ENCODE data around the gene FPR1. TPM values are rescaled to one million over a fixed set of nuclear protein-coding genes. Genes with fewer than 3 reads are reported as not detected.
A peak's percentile ranks its signal among the peaks of the same experiment; 100 is the strongest.

Gene FPR1, protein sequence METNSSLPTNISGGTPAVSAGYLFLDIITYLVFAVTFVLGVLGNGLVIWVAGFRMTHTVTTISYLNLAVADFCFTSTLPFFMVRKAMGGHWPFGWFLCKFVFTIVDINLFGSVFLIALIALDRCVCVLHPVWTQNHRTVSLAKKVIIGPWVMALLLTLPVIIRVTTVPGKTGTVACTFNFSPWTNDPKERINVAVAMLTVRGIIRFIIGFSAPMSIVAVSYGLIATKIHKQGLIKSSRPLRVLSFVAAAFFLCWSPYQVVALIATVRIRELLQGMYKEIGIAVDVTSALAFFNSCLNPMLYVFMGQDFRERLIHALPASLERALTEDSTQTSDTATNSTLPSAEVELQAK
- total RNA-seq (not detected), polyA plus RNA-seq (under 1 TPM in 2 of 3 donors, not detected in 1; 0.11 to 0.49 TPM), total RNA-seq (0 reads per million in 6 experiments)

DNA sequence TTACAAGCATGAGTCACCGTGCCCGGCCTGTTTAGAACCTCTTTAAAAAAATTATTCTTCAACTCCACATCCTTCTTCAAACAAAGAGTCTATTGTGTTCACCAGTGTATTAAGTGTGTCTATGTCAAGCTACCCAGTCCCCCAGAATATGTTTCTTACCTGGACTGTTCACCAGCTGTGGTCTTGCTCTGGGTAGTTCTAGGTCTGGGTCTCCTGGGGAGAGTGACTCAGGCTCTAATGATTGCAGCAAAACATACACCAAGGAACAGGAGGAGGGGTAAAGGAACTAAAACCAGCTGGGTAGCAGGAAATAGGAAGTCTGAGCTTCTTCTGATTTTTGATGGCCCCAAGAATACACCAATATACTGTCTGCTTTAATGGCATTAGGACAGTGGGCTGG, at the start of gene FPR1:
TSS of gene FPR1 (minus strand) at position 224 of the 400 bp plus-strand sequence. CDS start 4,884 bp downstream, outside the sequence.
- peaks cover 0 to 16% (median 0%) of the 10 kb centered on the region in 3 donors for H3K36me3 Mint-ChIP-seq
- H3K27me3 Mint-ChIP-seq = peaks cover 6 to 40% (median 11%) of the 10 kb centered on the region in 5 donors
- DNase-seq (no peak), ATAC-seq (no peak)
- H3K4me1 Mint-ChIP-seq = peaks cover 0 to 5% (median 0%) of the 10 kb centered on the region in 4 donors
- H3K27ac Mint-ChIP-seq = no peak within 1 kb of the TSS
- H3K9me3 Mint-ChIP-seq = peaks cover 0 to 24% (median 9%) of the 10 kb centered on the region in 9 donors
- H3K4me3 Mint-ChIP-seq = peak within 1 kb of the TSS in 1 of 10 donors; percentile 64
- POLR2A ChIA-PET = interaction anchor here (0.5 kb wide), 1 partner anchor 76 kb away, joined by 3 read pairs; no protein-coding TSS in a partner anchor

DNA sequence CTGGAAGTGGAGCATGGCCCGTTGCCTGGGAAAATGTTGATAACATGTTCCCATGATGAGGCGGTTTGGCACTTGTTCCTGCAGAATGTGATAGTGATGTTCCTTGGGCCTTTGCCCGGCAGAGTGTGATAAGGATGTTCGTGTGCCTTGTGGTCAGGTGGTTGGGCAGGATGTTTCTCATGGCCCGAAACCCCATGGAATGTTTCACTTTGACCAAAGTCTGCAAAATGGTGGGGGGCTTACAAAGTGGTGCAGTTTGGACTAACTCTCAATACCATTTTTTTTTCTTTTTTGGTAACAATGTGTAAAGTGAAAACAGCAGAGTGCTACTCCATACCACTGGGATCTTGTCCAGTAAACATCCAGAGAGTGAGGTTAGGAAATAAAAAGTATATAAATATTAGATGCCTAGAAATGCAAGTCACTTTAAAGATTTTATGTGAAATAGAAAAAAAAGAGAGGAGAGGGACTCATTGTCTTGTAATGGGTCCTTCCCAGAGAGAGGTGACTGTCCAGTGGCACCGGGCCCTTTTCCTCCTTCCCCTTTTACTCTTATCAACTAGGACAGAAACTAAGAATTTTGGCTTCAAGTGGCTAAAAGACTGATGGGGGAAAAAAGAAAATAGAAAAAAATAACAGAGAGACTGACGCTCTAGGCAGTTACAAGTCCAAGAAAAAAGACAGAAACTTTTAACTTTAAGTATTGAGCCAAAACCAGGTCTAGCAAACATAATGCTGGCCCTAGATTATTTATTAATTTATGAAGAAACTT, 49.0 kb upstream of the FPR1 start:
- Mint-ChIP-seq H3K27ac (no peak overlapping the region), H3K4me3 (no peak overlapping the region), H3K36me3 (peaks cover 0 to 35% (median 3%) of the 10 kb centered on the region in 3 donors), H3K4me1 (peaks cover 0 to 5% (median 0%) of the 10 kb centered on the region in 4 donors), H3K27me3 (peaks cover 6 to 27% (median 10%) of the 10 kb centered on the region in 5 donors), H3K9me3 (peaks cover 0 to 69% (median 17%) of the 10 kb centered on the region in 9 donors)
- ATAC-seq = no peak
- no peak for DNase-seq
- POLR2A ChIA-PET = no interaction called here

DNA sequence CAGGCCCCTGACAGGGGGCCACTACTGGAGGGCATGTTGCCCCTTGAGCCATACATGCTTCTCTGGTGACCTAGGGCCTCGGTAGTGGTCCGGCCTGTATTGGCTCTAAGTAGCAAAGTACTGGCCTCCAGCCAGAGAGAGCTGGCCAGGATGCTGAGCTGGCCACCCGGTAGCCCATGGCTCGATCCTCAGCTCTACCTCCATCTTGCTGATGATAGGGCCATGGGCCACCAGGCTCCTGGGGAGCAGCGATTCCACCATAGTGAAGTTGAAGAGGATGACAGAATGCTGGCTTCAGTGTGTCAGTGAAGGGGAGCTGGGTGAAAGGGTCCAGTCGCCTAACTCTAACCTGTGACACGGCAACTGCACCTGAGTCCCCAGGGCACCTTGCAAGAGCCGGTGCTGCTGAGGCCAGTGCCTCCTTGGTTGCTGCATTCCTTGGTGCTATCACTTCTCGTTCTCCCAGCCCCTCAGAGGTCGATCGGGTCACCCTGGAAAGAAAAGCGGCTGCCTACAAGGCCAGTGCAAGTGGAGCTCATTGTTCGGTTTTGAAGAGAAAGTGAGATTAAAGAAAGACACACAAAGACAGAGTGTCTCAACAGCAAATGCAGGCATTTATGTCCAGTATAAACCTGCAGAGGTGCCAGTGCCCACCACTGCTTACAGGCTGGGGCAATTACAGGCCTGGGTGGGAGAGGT, 48.2 kb upstream of the FPR1 start:
- Mint-ChIP-seq H3K27me3 (peaks cover 6 to 28% (median 10%) of the 10 kb centered on the region in 5 donors), H3K36me3 (peaks cover 0 to 33% (median 3%) of the 10 kb centered on the region in 3 donors), H3K4me3 (no peak overlapping the region), H3K4me1 (peaks cover 0 to 5% (median 0%) of the 10 kb centered on the region in 4 donors), H3K27ac (peak overlapping the region in 1 of 10 donors; percentile 35), H3K9me3 (peaks cover 0 to 68% (median 16%) of the 10 kb centered on the region in 9 donors)
- ATAC-seq (no peak), DNase-seq (no peak)
- POLR2A ChIA-PET = no interaction called here

DNA sequence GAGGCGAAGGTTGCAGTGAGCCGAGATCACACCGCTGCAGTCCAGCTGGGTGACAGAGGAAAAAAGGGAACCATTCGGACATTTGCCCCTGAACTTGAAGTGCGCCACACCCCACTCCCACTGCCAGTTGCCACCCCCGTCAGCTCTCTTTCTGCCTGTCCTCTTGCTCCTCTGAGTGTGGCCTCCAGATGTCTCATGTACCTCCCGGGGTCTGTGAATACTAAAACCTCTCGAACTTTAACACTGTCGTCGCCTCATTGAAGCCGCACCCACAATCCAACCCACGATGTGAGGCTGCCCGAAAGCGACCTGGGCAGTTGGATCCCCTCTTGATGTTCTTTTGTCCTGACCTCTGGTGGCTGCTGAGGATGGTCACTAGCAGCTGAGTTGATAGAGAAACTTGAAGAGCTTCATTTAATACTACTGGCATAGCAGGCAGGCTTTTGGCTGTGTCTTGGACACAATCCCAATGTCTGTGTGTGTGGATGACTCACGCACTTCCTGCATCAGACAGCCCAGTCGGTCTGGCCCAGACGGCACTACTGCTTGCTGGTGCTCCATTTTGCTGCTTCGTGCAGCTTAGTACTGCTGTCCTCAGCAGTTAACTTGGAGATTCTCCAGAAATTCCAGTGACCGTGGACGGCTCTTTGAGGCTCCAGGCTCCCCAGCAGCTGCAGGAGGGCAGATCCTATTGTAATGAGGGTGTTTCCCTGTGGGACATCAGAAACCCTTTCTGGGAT, 47.5 kb upstream of the FPR1 start:
- Mint-ChIP-seq H3K27ac (no peak overlapping the region), H3K4me1 (peaks cover 0 to 5% (median 0%) of the 10 kb centered on the region in 4 donors), H3K36me3 (peaks cover 0 to 27% (median 3%) of the 10 kb centered on the region in 3 donors), H3K9me3 (peaks cover 0 to 68% (median 12%) of the 10 kb centered on the region in 9 donors), H3K27me3 (peaks cover 6 to 28% (median 10%) of the 10 kb centered on the region in 5 donors), H3K4me3 (no peak overlapping the region)
- ATAC-seq = no peak
- POLR2A ChIA-PET = no interaction called here
- DNase-seq = no peak

DNA sequence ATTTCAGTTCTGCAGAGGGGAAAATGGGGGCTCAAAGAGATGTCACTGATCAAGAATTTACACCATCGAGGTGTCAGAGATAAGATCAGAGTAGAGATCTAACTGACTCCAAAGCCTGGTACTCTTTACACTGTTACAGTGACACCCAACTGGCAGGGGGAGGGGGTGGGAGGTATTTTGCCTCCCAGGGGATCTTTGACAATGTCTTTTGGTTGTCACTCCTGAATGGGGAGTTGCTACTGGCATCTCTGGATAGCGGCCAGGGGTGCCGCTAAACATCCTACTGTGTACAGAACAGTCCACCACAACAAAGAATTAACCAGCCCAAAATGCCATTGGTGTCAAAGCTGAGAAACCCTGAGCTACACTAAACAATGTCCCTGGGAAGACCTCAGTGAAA, 46.4 kb upstream of the FPR1 start:
- Mint-ChIP-seq H3K27ac (no peak overlapping the region), H3K4me3 (no peak overlapping the region), H3K36me3 (peaks cover 0 to 27% (median 3%) of the 10 kb centered on the region in 3 donors), H3K9me3 (peaks cover 0 to 66% (median 12%) of the 10 kb centered on the region in 9 donors), H3K27me3 (peaks cover 8 to 28% (median 10%) of the 10 kb centered on the region in 5 donors), H3K4me1 (peaks cover 0 to 1% (median 0%) of the 10 kb centered on the region in 4 donors)
- ATAC-seq = no peak
- POLR2A ChIA-PET = no interaction called here
- DNase-seq = no peak

DNA sequence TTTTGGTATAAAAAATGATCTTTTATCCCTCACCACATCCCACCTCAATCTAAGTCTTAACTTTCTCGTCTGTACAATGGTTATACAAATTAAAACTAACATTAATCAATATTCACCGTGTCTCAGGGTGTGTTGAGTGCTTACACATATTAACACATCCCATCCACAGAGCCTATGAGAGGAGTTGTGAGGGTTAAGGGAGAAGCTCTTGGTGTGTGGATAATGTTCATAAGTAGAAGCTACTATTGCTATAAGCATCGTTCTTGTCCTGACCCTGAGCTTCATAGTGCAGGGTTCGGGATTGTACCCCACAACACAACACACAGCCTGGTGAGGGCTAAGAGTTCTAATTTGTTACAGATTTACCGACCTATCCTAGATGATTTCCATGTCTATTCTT, 45.8 kb upstream of the FPR1 start:
- Mint-ChIP-seq H3K27ac (no peak overlapping the region), H3K36me3 (peaks cover 0 to 30% (median 3%) of the 10 kb centered on the region in 3 donors), H3K27me3 (peaks cover 8 to 28% (median 10%) of the 10 kb centered on the region in 5 donors), H3K9me3 (peaks cover 0 to 66% (median 14%) of the 10 kb centered on the region in 9 donors), H3K4me3 (no peak overlapping the region), H3K4me1 (peaks cover 0 to 1% (median 0%) of the 10 kb centered on the region in 4 donors)
- DNase-seq = no peak
- POLR2A ChIA-PET = no interaction called here
- ATAC-seq = no peak

DNA sequence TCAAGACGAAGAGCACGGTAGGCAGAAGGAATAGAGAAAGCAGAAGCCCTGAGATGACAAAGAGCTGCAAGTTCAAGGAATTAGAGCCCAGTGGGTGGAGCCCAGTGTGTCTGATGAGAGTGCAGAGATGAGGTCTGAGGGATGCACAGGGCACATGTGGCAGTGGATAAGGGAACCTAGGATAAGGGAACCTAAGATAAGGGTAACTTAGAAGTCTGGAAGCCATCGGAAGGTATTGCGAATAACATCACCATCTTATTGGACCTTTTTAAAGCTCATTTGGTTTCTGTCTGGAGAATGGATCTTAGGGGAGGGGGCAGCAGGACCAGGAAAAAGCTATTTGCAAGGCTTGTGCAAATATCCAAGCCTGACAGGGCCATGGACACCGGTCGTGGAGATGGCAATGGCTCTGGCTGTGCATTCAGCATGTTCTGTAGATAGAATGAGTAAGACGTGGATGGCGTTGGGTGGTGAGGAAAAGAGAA, 44.6 kb upstream of the FPR1 start:
- H3K4me3 Mint-ChIP-seq = no peak overlapping the region
- POLR2A ChIA-PET = no interaction called here
- H3K4me1 Mint-ChIP-seq = peaks cover 0 to 1% (median 0%) of the 10 kb centered on the region in 4 donors
- peaks cover 0 to 30% (median 3%) of the 10 kb centered on the region in 3 donors for H3K36me3 Mint-ChIP-seq
- peaks cover 8 to 33% (median 12%) of the 10 kb centered on the region in 5 donors for H3K27me3 Mint-ChIP-seq
- ATAC-seq (no peak), DNase-seq (no peak)
- no peak overlapping the region for H3K27ac Mint-ChIP-seq
- H3K9me3 Mint-ChIP-seq = peaks cover 0 to 56% (median 16%) of the 10 kb centered on the region in 9 donors

DNA sequence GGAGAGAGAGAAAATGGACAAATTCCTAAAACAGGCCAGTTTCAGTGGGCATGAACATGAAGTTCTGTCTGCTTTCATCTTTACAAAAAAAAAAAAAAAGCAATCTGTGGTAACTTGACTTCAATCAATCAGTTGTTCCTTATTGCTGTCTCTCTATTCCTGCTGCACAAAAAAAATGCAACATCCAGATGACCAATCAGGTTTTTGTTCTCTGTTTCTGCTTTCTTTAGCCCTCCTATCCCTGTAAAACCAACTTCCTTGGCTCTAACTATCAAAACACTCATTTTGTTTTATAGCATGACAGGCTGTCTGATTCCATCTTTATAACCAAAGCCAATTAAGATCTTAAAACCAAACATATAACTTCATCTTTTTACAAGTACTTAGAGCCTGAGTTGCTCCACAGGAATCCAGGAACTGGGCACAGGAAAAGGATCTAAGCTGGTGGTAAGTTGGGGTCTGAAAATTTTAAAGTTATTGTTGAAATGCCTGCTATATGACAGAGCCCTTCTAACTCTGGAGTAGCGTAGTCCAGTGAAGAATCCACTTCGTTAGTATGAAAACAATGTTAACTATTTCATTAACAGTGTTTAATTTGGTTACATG, 43.3 kb upstream of the FPR1 start, which contains the start of gene FPR3:
TSS of gene FPR3 (plus strand) at position 273 of the 606 bp plus-strand sequence. CDS start 28,592 bp downstream, outside the sequence.
- Mint-ChIP-seq H3K4me3 (no peak within 1 kb of the TSS), H3K4me1 (peaks cover 0 to 1% (median 0%) of the 10 kb centered on the region in 4 donors), H3K27ac (no peak within 1 kb of the TSS), H3K36me3 (peaks cover 0 to 23% (median 3%) of the 10 kb centered on the region in 3 donors), H3K27me3 (peaks cover 10 to 41% (median 12%) of the 10 kb centered on the region in 5 donors), H3K9me3 (peaks cover 0 to 47% (median 14%) of the 10 kb centered on the region in 9 donors)
- no peak for ATAC-seq
- POLR2A ChIA-PET = no interaction called here
- DNase-seq = no peak

DNA sequence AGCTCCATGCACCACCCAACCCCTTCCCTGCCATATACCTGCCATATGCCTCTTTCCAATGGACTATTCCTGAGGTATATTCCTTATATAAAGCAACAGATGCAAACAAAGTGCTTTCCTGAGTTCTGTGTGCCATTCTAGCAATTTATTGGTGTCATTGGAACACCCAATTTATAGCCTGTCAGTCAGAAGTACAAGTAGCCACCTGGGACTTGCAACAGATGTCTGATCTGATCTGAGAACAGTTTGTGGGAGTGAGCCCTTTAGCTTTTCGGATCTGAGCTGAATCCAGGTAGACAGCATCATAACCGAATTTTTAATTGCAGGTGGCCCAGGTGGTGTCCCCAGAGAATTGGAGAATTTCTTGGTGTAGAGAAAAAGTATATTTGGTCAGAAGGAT, 42.3 kb upstream of the FPR1 start:
- ATAC-seq = no peak

DNA sequence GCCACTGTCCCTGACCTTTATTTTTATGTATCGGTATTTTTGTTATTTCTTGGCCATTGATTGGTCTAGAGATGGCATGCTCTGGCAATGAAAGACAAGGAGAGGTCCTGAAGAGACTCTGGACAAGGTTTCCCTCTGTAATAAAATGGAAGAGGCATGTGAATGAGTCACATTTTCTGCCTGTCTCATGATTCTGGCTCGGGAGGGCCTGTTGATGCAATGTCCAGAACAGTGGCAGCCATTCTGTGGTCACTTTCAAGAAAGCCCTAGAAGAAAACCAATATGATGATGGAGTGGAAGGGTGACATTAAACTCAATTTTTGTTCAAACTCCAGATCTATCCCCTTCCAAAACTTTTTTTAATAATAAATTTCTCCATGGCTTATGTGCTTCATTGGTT, 41.3 kb upstream of the FPR1 start:
- no peak for DNase-seq
- no peak overlapping the region for H3K4me3 Mint-ChIP-seq
- H3K9me3 Mint-ChIP-seq = peaks cover 0 to 39% (median 14%) of the 10 kb centered on the region in 9 donors
- H3K27me3 Mint-ChIP-seq = peaks cover 7 to 38% (median 12%) of the 10 kb centered on the region in 5 donors
- ATAC-seq = no peak
- H3K36me3 Mint-ChIP-seq = peaks cover 0 to 19% (median 0%) of the 10 kb centered on the region in 3 donors
- no peak overlapping the region for H3K27ac Mint-ChIP-seq
- POLR2A ChIA-PET = interaction anchor here (0.6 kb wide), 1 partner anchor 523 kb away, joined by 3 read pairs; no protein-coding TSS in a partner anchor
- no peaks in the 10 kb centered on the region for H3K4me1 Mint-ChIP-seq

More for the DNA sequence above, 42.3 kb upstream of the FPR1 start:
- Mint-ChIP-seq H3K27ac (no peak overlapping the region), H3K4me1 (no peaks in the 10 kb centered on the region), H3K36me3 (peaks cover 0 to 24% (median 3%) of the 10 kb centered on the region in 3 donors), H3K9me3 (peaks cover 0 to 42% (median 16%) of the 10 kb centered on the region in 9 donors), H3K4me3 (no peak overlapping the region), H3K27me3 (peaks cover 8 to 37% (median 12%) of the 10 kb centered on the region in 5 donors)
- POLR2A ChIA-PET = no interaction called here
- DNase-seq = no peak

Data from naive thymus-derived CD8-positive, alpha-beta T cell (primary cell).